UCSD-AML1 (cell line): ENCODE results near the gene KRTAP4-3.
"Not testable (repeated sequence)": the region's sequence is repeated elsewhere in the genome, so short reads cannot be mapped to it uniquely, and the experiment has no call there.

Source experiments
- DNase-seq: peaks from one replicate; lab custom pipeline; 2025; ENCODE audit not compliant: unreplicated experiment; lab: John Stamatoyannopoulos, UW

KRTAP4-3 gene

DNA sequence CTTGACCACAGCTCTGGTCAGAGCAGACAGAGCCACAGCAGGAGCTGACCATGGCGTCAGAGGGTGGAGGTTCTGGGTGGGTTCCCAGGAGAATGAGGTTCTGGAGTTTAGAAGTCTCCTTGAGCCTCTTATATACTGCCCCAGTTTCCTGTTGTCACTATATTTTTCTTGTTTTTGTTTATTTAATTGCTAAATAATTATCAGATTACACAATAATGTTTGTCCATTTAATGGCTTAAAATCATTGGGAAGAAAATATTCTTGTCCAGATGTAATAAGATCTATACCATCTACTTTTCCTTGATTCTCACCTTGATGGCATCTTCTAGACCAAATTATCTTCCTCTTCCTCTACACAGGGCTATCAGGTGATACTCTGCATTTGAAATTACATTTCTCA lies at the start of gene KRTAP4-3:
TSS of gene KRTAP4-3 (minus strand) at position 101 of the 400 bp plus-strand sequence. CDS start at position 52, 49 bp downstream.
- no peak for DNase-seq

DNA sequence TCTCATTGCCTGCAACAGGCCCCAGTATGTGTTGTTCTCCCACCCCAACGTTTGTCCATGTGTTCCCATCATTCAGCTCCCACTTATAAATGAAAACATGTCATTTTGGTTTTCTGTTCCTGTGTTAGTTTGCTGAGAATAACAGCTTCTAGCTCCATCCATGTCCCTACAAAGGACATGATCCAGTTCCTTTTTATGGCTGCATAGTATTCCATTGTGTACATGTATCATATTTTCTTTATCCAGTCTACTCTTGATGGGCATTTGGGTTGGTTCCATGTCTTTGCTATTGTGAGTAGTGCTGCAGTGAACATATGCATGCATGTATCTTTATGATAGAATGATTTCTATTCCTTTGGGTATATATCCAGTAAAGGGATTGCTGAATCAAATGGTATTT lies 47.7 kb upstream of the KRTAP4-3 start:
- no peak for DNase-seq

DNA sequence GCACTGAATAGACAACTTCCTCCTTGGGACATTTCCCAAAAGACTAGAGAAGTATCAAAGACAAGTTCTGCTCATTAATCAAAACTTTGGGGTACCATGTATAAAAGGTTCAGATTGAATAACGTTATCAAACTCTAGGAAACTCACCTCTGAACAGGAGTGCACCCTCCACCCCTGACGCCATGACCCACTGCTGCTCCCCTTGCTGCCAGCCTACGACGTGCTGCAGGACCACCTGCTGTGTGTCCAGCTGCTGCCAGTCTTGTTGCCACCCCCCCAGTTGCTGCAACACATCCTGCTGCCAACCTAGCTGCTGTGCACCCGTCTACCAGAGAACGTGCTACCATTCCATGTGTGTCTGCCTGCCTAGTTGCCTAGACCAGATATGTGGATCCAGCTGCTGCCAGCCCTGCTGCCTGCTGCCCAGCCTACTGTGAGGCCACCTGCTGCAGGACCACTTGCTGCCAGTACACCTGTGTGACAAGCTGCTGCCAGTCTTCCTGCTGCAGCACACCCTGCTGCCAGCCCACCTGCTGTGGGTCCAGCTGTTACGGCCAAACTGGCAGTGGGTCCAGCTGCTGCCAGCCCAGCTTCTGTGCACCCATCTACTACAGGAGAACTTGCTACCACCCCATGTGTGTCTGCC lies 44.6 kb upstream of the KRTAP4-3 start:
- no peak for DNase-seq

DNA sequence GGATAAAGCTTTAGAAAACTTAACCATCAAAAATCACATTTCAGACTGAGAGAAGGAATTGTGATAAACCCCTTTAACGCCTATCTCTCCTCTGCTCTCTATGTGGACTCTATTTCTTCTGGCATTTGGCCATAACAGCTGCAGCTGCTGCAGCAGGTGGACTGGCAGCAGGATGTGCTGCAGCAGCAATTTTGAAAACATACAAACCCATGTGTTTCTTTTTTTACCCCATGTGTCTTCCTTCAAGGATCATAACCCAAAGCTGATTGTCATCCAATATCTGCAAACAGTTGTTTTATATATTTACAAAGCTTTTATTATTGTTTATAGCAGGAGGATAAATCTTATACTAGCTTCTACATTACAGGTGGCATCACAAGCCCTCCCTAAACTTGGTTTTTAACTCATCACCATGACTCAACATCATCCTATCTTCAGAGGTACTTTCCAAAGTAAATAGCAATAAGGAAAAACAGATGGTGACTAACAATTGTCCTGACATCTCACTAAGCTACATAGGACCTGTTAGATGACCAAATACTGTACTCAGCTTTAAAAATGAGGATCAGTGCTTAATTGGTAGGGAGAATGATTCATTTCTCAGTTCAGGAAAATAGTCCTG lies 43.9 kb upstream of the KRTAP4-3 start:
- DNase-seq = no peak

DNA sequence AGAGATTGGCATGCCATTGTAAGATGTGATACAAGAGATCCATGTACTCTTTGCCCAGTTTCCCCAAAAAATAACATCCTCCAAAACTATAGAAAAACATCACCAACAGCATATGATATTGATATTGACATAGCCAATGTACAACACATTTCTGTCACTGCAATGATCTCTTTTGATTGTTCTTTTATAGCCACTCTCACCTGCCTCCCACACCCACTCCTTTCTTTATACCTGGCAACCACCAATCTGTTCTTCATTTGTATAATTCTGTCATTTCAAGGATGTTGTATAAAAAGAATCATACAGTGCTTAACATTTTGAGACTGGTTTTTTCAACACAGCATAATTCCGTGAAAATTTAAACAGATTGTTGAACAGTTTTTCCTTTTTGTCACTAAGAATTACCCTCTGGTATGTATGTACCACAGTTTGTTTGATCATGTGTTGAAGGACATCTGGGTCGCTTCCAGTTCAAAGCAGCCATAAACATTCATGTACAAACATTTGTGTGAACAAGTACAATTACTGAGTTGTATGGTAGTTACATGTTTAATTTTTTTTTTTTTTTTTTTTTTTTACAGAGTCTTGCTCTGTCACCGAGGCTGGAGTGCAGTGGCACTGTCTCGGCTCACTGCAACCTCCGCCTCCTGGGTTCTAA lies 31.5 kb upstream of the KRTAP4-3 start:
- no peak for DNase-seq

DNA sequence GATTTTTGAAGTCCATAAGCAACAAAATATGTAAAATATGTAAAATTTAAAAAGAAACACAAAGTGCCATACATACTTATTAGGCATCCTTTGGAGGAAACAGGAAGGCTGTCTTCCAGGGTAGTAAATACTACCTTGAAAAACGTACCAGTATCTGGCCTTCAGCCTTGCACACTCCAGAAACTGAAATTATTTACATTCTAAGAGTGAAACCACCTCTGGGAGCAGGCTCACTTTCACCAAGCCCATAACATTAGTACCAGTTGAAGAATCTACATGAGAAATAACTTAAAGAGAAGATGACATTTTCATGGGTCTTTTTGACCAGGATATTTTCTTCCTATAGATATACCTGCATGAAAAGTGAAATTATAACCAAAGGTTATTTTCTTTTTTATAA lies 28.0 kb upstream of the KRTAP4-3 start:
- DNase-seq = no peak

DNA sequence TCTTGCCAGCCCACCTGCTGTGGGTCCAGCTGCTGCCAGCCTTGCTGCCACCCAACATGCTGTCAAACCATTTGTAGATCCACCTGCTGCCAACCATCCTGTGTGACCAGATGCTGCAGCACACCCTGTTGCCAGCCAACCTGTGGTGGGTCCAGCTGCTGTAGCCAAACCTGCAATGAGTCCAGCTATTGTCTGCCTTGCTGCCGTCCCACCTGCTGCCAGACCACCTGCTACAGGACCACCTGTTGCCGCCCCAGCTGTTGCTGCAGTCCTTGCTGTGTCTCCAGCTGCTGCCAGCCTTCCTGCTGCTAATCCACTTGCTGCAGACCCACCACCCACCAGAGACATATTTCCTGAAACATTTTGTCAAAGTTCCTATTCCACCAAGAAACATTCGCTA lies 22.3 kb upstream of the KRTAP4-3 start:
- DNase-seq = no peak

DNA sequence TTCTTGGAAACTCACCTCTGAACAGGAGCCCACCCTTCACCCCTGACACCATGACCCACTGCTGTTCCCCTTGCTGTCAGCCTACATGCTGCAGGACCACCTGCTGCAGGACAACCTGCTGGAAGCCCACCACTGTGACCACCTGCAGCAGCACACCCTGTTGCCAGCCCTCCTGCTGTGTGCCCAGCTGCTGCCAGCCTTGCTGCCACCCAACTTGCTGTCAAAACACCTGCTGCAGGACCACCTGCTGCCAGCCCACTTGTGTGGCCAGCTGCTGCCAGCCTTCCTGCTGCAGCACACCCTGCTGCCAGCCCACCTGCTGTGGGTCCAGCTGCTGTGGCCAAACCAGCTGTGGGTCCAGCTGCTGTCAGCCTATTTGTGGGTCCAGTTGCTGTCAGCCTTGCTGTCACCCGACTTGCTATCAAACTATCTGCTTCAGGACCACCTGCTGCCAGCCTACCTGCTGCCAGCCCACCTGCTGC lies 21.9 kb upstream of the KRTAP4-3 start, which contains the start of gene KRTAP9-1:
TSS of gene KRTAP9-1 (plus strand) at position 51 of the 482 bp plus-strand sequence. CDS start at position 51, 0 bp downstream.
- not testable (repeated sequence) for DNase-seq

DNA sequence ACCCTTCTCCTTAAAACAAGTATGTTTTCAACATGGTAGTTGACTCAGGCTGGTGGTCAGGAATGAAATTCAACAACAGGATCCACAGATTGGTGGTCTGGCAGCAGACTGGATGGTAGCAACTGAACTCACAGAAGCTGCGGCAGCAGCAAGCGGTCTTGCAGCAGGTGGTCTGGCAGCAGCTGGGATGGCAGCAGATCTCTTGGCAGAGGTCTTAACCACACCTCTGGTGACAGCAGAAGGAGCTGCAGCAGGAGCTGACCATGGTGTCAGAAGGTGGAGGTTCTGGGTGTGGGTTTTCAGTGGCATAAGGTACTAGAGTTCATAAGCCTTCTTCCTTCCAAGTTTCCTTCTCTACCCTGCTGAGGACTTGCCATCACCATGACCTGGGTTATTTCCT lies 18.9 kb upstream of the KRTAP4-3 start:
- DNase-seq = no peak

DNA sequence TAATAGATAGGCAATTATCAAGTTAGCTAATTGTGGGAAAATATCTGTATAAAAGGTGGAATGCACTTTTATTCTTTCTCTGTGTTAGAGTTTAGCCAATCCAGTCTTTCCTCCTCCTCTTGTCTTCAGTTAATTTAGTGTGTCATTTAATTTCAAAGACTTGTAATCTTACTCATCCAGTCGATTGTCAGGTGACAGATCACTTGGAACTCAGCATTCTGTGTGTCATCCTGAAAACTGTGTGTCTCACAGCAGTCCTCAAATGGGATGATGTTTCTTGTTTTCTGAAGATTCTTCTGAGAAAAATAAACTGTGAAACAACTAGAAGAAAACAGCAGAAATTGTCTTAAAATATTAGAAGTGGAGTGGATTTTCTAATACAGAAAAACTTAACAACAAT lies 17.0 kb upstream of the KRTAP4-3 start:
- DNase-seq = no peak

DNA sequence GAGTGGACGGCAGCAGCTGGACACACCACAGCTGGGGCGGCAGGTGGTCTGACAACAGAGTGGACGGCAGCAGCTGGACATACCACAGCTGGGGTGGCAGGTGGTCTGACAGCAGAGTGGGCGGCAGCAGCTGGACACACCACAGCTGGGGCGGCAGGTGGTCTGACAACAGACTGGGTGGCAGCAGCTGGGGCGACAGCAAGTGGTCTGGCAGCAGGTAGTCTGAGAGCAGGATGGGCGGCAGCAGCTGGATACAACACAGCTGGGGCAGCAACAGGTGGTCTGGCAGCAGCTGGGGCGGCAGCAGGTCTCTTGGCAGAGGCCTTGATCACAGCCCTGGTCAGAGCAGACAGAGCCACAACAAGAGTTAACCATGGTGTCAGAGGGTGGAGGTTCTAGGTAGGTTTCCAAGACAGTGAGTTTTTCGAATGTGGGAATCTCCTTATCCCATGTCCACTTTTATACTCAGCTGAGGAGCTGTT lies 16.5 kb upstream of the KRTAP4-3 start, which contains the start of gene KRTAP4-1:
TSS of gene KRTAP4-1 (minus strand) at position 432 of the 482 bp plus-strand sequence. CDS start at position 375, 57 bp downstream.
- no peak for DNase-seq

DNA sequence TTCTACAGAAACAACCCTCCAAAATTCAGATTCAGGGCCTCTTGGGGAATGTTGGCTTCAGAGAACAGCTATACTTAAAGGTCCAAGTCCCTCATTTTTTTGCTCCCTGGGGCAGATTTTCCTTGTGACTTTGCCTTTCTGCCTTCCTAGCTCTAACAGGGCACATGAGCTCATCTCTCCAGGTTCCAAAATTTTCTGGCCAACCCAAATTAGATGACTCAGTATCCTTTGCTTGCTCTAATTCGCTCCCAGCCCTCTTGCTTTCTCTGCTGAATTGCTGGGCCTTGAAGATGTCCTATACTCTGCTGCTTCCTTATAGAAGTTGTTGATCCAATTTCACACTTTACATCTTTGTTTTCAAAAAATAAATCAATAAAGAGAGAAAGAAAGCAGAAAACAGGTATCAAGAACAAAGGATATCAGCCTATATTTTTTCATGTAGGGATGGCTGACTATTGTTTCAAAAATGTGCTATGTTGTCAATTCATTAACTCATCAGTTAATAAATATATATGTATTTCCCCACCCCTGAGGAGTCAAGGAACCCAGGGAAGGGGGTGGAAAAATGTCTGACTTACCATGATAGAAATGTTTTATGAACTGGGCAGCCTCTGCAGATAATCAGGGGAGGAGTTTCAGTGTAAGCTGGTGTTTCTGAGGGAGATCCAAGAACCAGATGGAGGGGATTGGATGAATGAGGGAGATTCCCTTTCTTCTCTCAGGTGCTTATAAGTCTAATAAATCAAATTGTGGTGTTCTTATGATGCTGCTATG lies 11.0 kb upstream of the KRTAP4-3 start:
- no peak for DNase-seq

DNA sequence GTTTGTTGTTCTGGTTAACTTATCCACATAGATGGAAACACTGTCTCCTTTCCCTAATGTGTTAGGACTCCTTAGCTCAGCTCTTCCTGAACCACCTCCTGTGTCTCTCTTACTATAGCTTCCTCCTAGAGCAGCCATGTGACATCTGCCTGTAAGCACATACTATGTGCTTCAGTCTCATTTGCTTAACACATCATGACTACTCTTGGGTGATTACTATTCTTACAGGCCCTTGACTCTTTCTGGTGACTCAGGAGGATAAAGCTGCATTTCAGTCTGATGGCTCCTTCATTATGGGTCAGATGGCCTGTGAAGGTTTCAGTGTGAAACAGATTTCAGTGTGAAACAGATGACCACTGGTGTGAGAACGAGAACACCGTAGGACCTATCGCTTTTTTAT lies 10.3 kb upstream of the KRTAP4-3 start:
- no peak for DNase-seq

DNA sequence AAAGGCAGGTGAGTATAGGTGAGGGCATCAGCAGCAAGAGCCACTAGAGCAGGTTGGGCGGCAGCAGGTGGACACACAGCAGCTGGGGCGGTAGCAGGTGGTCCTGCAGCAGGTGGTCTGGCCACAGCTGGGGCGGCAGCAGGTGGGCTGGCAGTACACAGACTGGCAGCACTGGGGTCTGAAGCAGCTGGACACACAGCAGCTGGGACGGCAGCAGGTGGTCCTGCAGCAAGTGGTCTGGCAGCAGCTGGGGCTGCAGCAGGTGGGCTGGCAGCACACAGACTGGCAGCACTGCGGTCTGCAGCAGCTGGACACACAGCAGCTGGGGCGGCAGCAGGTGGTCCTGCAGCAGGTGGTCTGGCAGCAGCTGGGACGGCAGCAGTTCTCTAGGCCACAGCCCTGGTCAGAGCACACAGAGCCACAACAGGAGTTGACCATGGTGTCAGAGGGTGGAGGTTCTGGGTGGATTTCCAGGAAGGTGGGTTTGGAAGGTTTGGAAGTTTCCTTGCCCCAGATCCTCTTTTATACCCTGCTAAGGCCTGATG lies 9.8 kb upstream of the KRTAP4-3 start, which contains the start of gene KRTAP4-2:
TSS of gene KRTAP4-2 (minus strand) at position 495 of the 545 bp plus-strand sequence. CDS start at position 438, 57 bp downstream.
- DNase-seq = no peak

DNA sequence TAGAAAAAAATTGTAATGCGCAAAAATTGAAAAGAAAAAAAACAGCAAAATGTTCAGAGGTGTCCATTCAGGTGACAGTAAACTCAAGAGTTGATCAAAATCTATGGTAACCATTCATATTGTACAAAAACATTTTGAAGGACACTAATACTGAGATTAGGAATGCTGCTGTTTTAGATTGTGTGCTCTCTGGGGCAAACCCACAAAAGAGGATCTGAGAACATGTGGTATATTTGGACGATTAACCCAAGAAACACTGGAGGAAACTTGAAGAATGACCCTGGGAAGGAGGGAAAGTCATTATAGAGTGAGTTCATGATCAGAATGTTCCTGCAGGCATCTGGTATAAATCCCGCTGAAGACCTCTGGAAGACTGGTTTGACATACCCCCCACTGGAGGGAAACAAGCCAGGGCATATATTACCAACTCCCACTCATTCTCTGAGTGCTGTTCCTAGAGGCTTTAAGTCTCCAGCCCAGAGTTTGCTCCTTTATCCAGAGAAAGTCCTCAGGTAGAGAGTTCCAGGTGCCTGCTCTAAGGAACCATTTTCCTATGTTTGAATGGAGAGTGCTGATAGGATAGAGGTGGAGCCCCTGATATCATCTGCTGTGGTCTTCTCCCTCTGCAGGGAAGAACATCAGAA lies 8.8 kb upstream of the KRTAP4-3 start:
- no peak for DNase-seq

DNA sequence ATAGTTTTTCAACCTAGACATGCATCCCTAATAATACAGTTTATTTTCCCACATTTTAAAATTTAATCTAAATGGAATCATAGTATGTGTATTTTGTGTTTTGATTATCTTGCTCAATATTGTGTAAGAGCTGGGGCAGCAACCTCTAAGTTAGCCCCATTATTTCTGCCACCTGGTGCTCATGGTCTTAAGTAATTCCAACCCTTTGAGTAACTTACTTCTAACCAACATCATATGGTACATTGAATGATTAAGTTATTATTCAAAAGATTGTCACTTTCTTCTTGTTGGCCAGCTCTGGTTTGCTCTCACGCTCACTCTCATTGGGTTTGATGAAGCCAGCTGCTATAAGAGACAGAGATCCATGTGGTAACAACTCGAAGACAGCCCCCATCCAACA lies 3.9 kb upstream of the KRTAP4-3 start:
- no peak for DNase-seq

DNA sequence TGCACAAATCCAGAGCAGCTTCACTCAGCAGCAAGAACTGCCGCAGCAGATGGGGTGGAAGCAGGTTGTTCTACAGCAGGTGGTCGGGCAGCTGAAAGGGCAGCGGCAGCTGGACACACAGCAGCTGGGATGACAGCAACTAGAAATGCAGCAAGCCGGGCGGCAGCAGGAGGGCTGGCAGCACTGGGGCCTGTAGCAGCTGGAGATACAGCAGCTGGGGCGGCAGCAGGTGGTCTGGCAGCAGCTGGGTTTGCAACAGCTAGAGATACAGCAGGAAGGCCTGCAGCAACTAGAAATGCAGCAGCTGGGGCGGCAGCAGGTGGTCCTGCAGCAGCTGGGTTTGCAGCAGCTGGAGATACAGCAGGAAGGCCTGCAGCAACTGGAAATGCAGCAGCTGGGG lies 460 bp downstream of the KRTAP4-3 start:
- DNase-seq = no peak

DNA sequence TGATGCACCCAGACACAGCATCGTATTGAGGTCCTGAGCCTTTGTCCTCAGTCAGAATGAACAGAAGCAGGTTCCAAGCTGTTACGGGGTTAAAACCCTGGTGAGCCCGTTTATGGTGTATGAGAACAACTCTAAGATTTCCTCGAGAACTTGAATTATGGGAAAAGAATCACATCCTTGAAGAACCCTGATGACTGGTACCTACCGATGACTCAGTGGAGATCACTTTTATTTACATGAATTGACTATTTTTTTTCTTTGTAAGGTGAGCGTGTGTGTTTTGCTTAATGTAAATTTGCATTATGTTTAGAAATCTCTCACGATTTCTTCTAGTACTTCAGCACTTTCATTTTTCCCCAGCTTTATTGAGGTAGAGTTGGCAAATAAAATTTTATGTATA lies 4.2 kb downstream of the KRTAP4-3 start:
- DNase-seq = no peak

DNA sequence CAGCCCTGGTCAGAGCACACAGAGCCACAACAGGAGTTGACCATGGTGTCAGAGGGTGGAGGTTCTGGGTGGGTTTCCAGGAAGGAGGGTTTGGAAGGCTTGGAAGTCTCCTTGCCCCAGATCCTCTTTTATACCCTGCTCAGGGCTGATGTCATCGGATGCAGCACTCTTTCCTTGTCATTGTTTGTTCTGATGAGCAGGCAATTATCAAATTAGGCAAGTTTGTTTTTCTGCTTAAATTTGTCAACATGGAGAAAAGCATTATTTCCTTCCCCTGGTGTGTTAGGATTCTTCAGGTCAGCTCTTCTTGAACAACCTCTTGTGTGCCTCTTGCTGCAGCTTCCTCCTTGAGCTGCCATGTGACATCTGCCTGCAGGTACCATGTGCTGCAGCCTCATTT lies 7.4 kb downstream of the KRTAP4-3 start, which contains the start of gene KRTAP4-4:
TSS of gene KRTAP4-4 (minus strand) at position 101 of the 400 bp plus-strand sequence. CDS start at position 44, 57 bp downstream.
- no peak for DNase-seq

DNA sequence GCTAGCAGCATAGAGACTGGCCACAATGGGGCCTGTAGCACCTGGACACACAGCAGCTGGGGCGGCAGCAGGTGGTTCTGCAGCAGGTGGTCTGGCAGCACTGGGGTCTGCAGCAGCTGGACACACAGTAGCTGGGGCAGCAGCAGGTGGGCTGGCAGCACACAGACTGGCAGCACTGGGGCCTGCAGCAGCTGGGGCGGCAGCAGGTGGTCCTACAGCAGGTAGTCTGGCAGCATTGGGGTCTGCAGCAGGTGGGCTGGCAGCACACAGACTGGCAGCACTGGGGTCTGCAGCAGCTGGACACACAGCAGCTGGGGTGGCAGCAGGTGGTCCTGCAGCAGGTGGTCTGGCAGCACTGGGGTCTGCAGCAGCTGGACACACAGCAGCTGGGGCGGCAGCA lies 7.8 kb downstream of the KRTAP4-3 start:
- DNase-seq = not testable (repeated sequence)
